IMR-90 (cell line): ENCODE results near the gene KCNQ1. TPM values are rescaled to one million over a fixed set of nuclear protein-coding genes. Genes with fewer than 3 reads are reported as not detected.

Experiments
- ATAC-seq: fragments of 200-7000 bp; cut with Tn5 transposase; 2 replicates; pipeline ENCODE4 v1.9.1; 2020; ENCODE audit warnings: low read depth, mild to moderate bottlenecking, moderate library complexity
- BruUV-seq: library from RNA; stranded (reverse); fragments of 400-500 nt; replicated peaks from 2 replicates; lab custom pipeline; 2021; lab: Mats Ljungman, UMichigan
- CTCF ChIA-PET: fragments of 300-600 bp; formaldehyde crosslinking; extraction: SDS; loops from one replicate; lab custom pipeline; 2021; ENCODE audit warnings: antibody characterized with exemption; lab: Yijun Ruan, JAX
- POLR2A ChIA-PET: fragments of 300-600 bp; sonication (Branson Sonifier 250); formaldehyde crosslinking; loops from one replicate; lab custom pipeline; 2022; ENCODE audit warnings: antibody characterized with exemption; ENCODE audit not compliant: unreplicated experiment; lab: Charles Lee
- DNase-seq: peaks from one replicate; pipeline ENCODE4 v3.0.0; 2013
- H2AFZ ChIP-seq: replicated peaks from 2 replicates; pipeline ENCODE3; 2013; ENCODE audit warnings: low read length, mild to moderate bottlenecking; ENCODE audit not compliant: poor library complexity
- H2AK5ac ChIP-seq: 2 replicates; pipeline ENCODE4 v1.6.1; 2013; ENCODE audit warnings: low read depth, low read length, inconsistent platforms
- H2AK9ac ChIP-seq: replicated peaks from 2 replicates; pipeline ENCODE3; 2013; ENCODE audit warnings: mild to moderate bottlenecking, low read depth, low read length, moderate library complexity; ENCODE audit not compliant: poor library complexity
- H2BK120ac ChIP-seq: 2 replicates; pipeline ENCODE4 v1.6.1; 2013; ENCODE audit warnings: low read depth, low read length, inconsistent platforms
- H2BK15ac ChIP-seq: 3 replicates; pipeline ENCODE4 v1.6.1; 2013; ENCODE audit warnings: low read depth, low read length, inconsistent platforms
- H2BK20ac ChIP-seq: 2 replicates; pipeline ENCODE4 v1.6.1; 2013; ENCODE audit warnings: low read depth, mild to moderate bottlenecking, inconsistent platforms, low read length, moderate library complexity
- H2BK5ac ChIP-seq: 2 replicates; pipeline ENCODE4 v1.6.1; 2013; ENCODE audit warnings: mild to moderate bottlenecking, low read depth, low read length, inconsistent platforms; ENCODE audit not compliant: poor library complexity, severe bottlenecking
- H3K14ac ChIP-seq: replicated peaks from 2 replicates; pipeline ENCODE4 v1.6.1; 2013; ENCODE audit warnings: low read depth, low read length, inconsistent platforms
- H3K18ac ChIP-seq: 2 replicates; pipeline ENCODE4 v1.6.1; 2013; ENCODE audit warnings: low read depth, low read length, control low read depth
- H3K23ac ChIP-seq: 2 replicates; pipeline ENCODE4 v1.6.1; 2013; ENCODE audit warnings: low read depth, low read length, inconsistent platforms
- H3K27ac ChIP-seq: 2 replicates; pipeline ENCODE4 v1.5.1; 2013; ENCODE audit warnings: mild to moderate bottlenecking, control low read depth, low read length; ENCODE audit not compliant: insufficient read depth
- H3K27me3 ChIP-seq: 2 replicates; pipeline ENCODE4 v1.6.1; 2013; ENCODE audit warnings: low read length; ENCODE audit not compliant: control insufficient read depth, insufficient read depth
- H3K36me3 ChIP-seq: 2 replicates; pipeline ENCODE4 v1.6.1; 2013; ENCODE audit warnings: low read length, mixed read lengths; ENCODE audit not compliant: control insufficient read depth, insufficient read depth
- H3K4ac ChIP-seq: 2 replicates; pipeline ENCODE4 v1.6.1; 2013; ENCODE audit warnings: low read depth, low read length, inconsistent platforms
- H3K4me1 ChIP-seq: 2 replicates; pipeline ENCODE4 v1.6.1; 2013; ENCODE audit warnings: low read length, mixed read lengths; ENCODE audit not compliant: control insufficient read depth, insufficient read depth
- H3K4me2 ChIP-seq: 2 replicates; pipeline ENCODE4 v1.6.1; 2013; ENCODE audit warnings: low read depth, mild to moderate bottlenecking, control low read depth, low read length, moderate library complexity
- H3K4me3 ChIP-seq: 2 replicates; pipeline ENCODE4 v1.5.1; 2013; ENCODE audit warnings: low read depth, mild to moderate bottlenecking, control low read depth, low read length, moderate library complexity; ENCODE audit not compliant: insufficient read depth
- H3K56ac ChIP-seq: 2 replicates; pipeline ENCODE4 v1.6.1; 2013; ENCODE audit warnings: low read length, inconsistent platforms; ENCODE audit not compliant: insufficient read depth; ENCODE audit errors: extremely low read depth
- H3K79me1 ChIP-seq, 2 experiments: 2 replicates each; pipeline ENCODE4 v1.6.1; 2013; ENCODE audit warnings: low read length in 2 of 2, inconsistent platforms in 1 of 2, low read depth in 1 of 2
- H3K9ac ChIP-seq: 2 replicates; pipeline ENCODE4 v1.6.1; 2013; ENCODE audit warnings: low read depth, low read length, control low read depth
- H3K9me1 ChIP-seq: 2 replicates; pipeline ENCODE4 v1.6.1; 2013; ENCODE audit warnings: low read length, inconsistent platforms; ENCODE audit not compliant: insufficient read depth
- H3K9me3 ChIP-seq: 2 replicates; pipeline ENCODE4 v1.6.1; 2013; ENCODE audit warnings: low read length; ENCODE audit not compliant: control insufficient read depth, insufficient read depth
- H4K20me1 ChIP-seq: 2 replicates; pipeline ENCODE4 v1.6.1; 2013; ENCODE audit warnings: low read length, inconsistent platforms; ENCODE audit not compliant: insufficient read depth
- H4K5ac ChIP-seq: 2 replicates; pipeline ENCODE4 v1.6.1; 2013; ENCODE audit warnings: mild to moderate bottlenecking, low read depth, low read length, control low read depth
- H4K8ac ChIP-seq, 2 experiments: 2 replicates each; pipeline ENCODE4 v1.6.1; 2013; ENCODE audit warnings: low read depth in 2 of 2, low read length in 2 of 2, control low read depth in 1 of 2, inconsistent platforms in 1 of 2
- H4K91ac ChIP-seq: 2 replicates; pipeline ENCODE4 v1.6.1; 2013; ENCODE audit warnings: low read depth, low read length, inconsistent platforms; ENCODE audit not compliant: insufficient read depth
- CEBPB ChIP-seq: IDR thresholded peaks from 2 replicates; pipeline ENCODE4 v1.6.1; 2012; ENCODE audit warnings: low read depth, low read length, improper control_type of control experiment
- CHD1 ChIP-seq: IDR thresholded peaks from 2 replicates; pipeline ENCODE4 v1.6.1; 2012; ENCODE audit warnings: low read depth, low read length, improper control_type of control experiment
- FOS ChIP-seq: fragments of 150-350 bp; IDR thresholded peaks from 2 replicates; pipeline ENCODE4 v1.6.1; 2016; ENCODE audit warnings: low read depth, low read length
- MAZ ChIP-seq: IDR thresholded peaks from 2 replicates; pipeline ENCODE4 v1.6.1; 2012; ENCODE audit warnings: low read depth, mild to moderate bottlenecking, low read length, improper control_type of control experiment, moderate library complexity, borderline replicate concordance
- MXI1 ChIP-seq: IDR thresholded peaks from 2 replicates; pipeline ENCODE4 v1.6.1; 2012; ENCODE audit warnings: low read depth, mild to moderate bottlenecking, low read length, moderate library complexity, borderline replicate concordance
- RAD21 ChIP-seq: IDR thresholded peaks from 2 replicates; pipeline ENCODE4 v1.6.1; 2012; ENCODE audit warnings: low read length, improper control_type of control experiment
- RFX5 ChIP-seq: IDR thresholded peaks from 2 replicates; pipeline ENCODE4 v1.8.0; 2012; ENCODE audit warnings: low read depth, mild to moderate bottlenecking, low read length, moderate library complexity
- SMC3 ChIP-seq: fragments of 150-350 bp; IDR thresholded peaks from 2 replicates; pipeline ENCODE4 v1.6.1; 2016; ENCODE audit warnings: low read depth, mild to moderate bottlenecking, antibody characterized with exemption, low read length, moderate library complexity
- WGBS, 2 experiments: methylation state at CpG; one replicate each; pipeline versions ENCODE4 v1.1.5 to v1.1.7; 2013; ENCODE audit warnings: missing lambda C conversion rate in 2 of 2; ENCODE audit not compliant: insufficient read length in 1 of 2; ENCODE audit errors: extremely low coverage in 2 of 2; 5-methylcytosine and 5-hydroxymethylcytosine counted together
- dilution Hi-C: fragments of 300-500 bp; cut with HindIII; formaldehyde crosslinking; loops from one replicate; pipeline ENCODE4 v1.14.3; 2018; ENCODE audit warnings: low sequenced_read_pairs; ENCODE audit not compliant: unreplicated experiment
- in situ Hi-C: fragments of 300-500 bp; cut with MboI; formaldehyde crosslinking; loops from 3 replicates; pipeline ENCODE4 v1.14.3; 2019; ENCODE audit warnings: low sequenced_read_pairs, inconsistent platforms, mixed read lengths
- intact Hi-C: fragments of 100-400 bp; cut with micrococcal nuclease; formaldehyde crosslinking; loops from 2 replicates; pipeline ENCODE4 v1.10.0; 2022
- polyA plus RNA-seq, 3 experiments: library from polyadenylated mRNA; depleted of rRNA; stranded (reverse); fragments of >200 nt; gene quantifications; 2 replicates each; pipeline ENCODE4 v1.2.3, GENCODE V29; 2012; ENCODE audit warnings: low replicate concordance in 1 of 3
- total RNA-seq: library from RNA; depleted of rRNA; stranded (reverse); fragments of >200 nt; gene quantifications from 2 replicates; pipeline ENCODE4 v1.2.3, GENCODE V29; 2012
- TF ChIP-seq, protein P1 (sequence below): fragments of 150-350 bp; IDR thresholded peaks from 2 replicates; pipeline ENCODE4 v1.6.1; 2016; ENCODE audit warnings: low read depth, mild to moderate bottlenecking, low read length, moderate library complexity, borderline replicate concordance
- TF ChIP-seq, protein P2 (sequence below): fragments of 150-350 bp; IDR thresholded peaks from 2 replicates; pipeline ENCODE4 v1.6.1; 2017; ENCODE audit warnings: mild to moderate bottlenecking, antibody characterized with exemption, low read length, low read depth
- TF ChIP-seq, protein P3 (sequence below): conservative IDR thresholded peaks from 2 replicates; pipeline ENCODE4 v1.5.1; 2012; ENCODE audit warnings: mild to moderate bottlenecking, low read depth, low read length, improper control_type of control experiment

Gene KCNQ1
- total and polyA plus RNA-seq, 2 of the 4 experiments (the other 2 are of a cell fraction), result 0.07 TPM; not detected in 1

DNA sequence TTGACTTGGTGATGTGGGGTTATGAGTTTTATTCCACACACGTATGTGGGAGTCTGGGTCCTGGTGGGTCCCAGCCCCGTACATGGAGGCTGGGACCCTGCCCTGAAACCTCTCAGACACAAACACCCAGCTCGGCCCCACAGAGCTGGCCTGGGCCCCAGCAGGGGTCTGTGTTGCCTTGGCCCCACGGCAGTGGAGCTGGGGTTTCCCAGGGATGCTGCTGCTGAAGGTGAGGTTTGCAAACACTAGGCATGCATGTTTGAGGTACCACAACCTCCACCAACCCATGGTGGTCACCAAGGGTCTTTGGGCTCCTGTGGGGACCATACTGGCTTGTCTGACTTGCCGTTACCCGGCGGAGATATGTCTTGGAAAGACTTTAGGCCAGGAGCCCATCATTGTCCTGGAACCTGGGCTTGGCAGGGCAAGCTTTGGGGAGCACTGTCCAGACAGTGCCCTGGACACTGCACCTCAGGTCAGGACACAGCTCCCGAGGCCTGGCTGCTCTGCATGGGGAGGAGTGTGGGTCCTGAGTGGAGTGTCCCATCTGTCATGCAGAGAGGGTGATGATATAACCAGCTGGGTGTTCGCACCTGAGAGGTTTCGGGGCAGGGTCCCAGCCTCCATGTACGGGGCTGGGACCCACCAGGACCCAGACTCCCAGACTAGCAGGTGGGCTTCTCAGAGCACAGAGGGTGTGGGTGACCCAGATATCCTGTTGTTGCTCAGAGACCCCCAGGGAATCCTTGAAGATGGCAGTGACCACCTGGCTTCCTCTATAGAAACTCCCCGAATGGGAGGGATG, 63.3 kb downstream of the KCNQ1 start:
- Histone ChIP-seq H4K8ac (no peak overlapping the region), H3K4me3 (no peak overlapping the region), H2BK20ac (no peak overlapping the region), H3K36me3 (no peaks in the 10 kb centered on the region), H4K91ac (no peak overlapping the region), H3K14ac (no peak overlapping the region), H3K4ac (no peak overlapping the region), H2AK5ac (no peak overlapping the region), H3K56ac (no peak overlapping the region), H4K20me1 (no peaks in the 10 kb centered on the region), H4K5ac (no peak overlapping the region), H2BK120ac (no peak overlapping the region), H3K27me3 (peaks cover 42% of the 10 kb centered on the region), H3K9me1 (no peaks in the 10 kb centered on the region), H3K9me3 (no peaks in the 10 kb centered on the region), H3K4me1 (no peaks in the 10 kb centered on the region), H3K9ac (no peak overlapping the region), H3K79me1 (no peaks in the 10 kb centered on the region), H3K23ac (no peak overlapping the region), H3K18ac (no peak overlapping the region), H3K4me2 (no peak overlapping the region), H2AK9ac (no peak overlapping the region), H2BK15ac (no peak overlapping the region), H2AFZ (no peak overlapping the region), H2BK5ac (no peak overlapping the region), H3K27ac (no peak overlapping the region)
- in situ Hi-C loops, result no loop called here
- CTCF ChIA-PET, result no interaction called here
- no TSS peak for BruUV-seq
- dilution Hi-C loops, result no loop called here
- TF ChIP-seq, protein P1, sequence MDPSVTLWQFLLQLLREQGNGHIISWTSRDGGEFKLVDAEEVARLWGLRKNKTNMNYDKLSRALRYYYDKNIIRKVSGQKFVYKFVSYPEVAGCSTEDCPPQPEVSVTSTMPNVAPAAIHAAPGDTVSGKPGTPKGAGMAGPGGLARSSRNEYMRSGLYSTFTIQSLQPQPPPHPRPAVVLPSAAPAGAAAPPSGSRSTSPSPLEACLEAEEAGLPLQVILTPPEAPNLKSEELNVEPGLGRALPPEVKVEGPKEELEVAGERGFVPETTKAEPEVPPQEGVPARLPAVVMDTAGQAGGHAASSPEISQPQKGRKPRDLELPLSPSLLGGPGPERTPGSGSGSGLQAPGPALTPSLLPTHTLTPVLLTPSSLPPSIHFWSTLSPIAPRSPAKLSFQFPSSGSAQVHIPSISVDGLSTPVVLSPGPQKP, result no peak
- TF ChIP-seq, protein P2, sequence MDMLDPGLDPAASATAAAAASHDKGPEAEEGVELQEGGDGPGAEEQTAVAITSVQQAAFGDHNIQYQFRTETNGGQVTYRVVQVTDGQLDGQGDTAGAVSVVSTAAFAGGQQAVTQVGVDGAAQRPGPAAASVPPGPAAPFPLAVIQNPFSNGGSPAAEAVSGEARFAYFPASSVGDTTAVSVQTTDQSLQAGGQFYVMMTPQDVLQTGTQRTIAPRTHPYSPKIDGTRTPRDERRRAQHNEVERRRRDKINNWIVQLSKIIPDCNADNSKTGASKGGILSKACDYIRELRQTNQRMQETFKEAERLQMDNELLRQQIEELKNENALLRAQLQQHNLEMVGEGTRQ, result no peak
- no peak for TF ChIP-seq RAD21
- TF ChIP-seq CHD1, result no peak
- TF ChIP-seq MAZ, result no peak
- TF ChIP-seq, protein P3, sequence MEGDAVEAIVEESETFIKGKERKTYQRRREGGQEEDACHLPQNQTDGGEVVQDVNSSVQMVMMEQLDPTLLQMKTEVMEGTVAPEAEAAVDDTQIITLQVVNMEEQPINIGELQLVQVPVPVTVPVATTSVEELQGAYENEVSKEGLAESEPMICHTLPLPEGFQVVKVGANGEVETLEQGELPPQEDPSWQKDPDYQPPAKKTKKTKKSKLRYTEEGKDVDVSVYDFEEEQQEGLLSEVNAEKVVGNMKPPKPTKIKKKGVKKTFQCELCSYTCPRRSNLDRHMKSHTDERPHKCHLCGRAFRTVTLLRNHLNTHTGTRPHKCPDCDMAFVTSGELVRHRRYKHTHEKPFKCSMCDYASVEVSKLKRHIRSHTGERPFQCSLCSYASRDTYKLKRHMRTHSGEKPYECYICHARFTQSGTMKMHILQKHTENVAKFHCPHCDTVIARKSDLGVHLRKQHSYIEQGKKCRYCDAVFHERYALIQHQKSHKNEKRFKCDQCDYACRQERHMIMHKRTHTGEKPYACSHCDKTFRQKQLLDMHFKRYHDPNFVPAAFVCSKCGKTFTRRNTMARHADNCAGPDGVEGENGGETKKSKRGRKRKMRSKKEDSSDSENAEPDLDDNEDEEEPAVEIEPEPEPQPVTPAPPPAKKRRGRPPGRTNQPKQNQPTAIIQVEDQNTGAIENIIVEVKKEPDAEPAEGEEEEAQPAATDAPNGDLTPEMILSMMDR, result no peak
- no peak for TF ChIP-seq FOS
- no peak for TF ChIP-seq RFX5
- no peak for TF ChIP-seq SMC3
- no peak for TF ChIP-seq MXI1
- no peak for TF ChIP-seq CEBPB
- intact Hi-C loops, result no loop called here
- DNase-seq (no peak), ATAC-seq (no peak)
- POLR2A ChIA-PET, result no interaction called here
- WGBS, 2 experiments, result 70% methylated on average over 2 of the region's 12 CpGs; no CpG with 5 or more reads in 1 of the 2 experiments
